ENCODE data around the gene ZNF10.
A peak's percentile ranks its signal among the peaks of the same experiment; 100 is the strongest.

The ZNF10 gene

GRCh38 chr12:133192847-133193246 lies 62.4 kb downstream of the ZNF10 start:
- no peak for DNase-seq (ENCODE audit: low read depth)
- no peak overlapping the region for H3K4me3 ChIP-seq (ENCODE audit: low read length)
- TF ChIP-seq CTCF (conservative IDR thresholded peaks at IDR 0.05; ENCODE audit: low read length) = no peak

GRCh38 chr12:133201888-133202287 lies 71.5 kb downstream of the ZNF10 start:
- no peak overlapping the region for H3K4me3 ChIP-seq (ENCODE audit: low read length)
- no peak for DNase-seq (ENCODE audit: low read depth)
- no peak for TF ChIP-seq CTCF (conservative IDR thresholded peaks at IDR 0.05; ENCODE audit: low read length)

GRCh38 chr12:133202493-133203343 lies 72.3 kb downstream of the ZNF10 start:
- TF ChIP-seq CTCF (conservative IDR thresholded peaks at IDR 0.05; ENCODE audit: low read length) = no peak
- DNase-seq (ENCODE audit: low read depth) = no peak
- H3K4me3 ChIP-seq (ENCODE audit: low read length) = no peak overlapping the region

- no peak for TF ChIP-seq CTCF (conservative IDR thresholded peaks at IDR 0.05; ENCODE audit: low read length)
- no peak overlapping the region for H3K4me3 ChIP-seq (ENCODE audit: low read length)
- peak; percentile 8 for DNase-seq (ENCODE audit: low read depth)
Measured at GRCh38 chr12:133203344-133204263, 73.2 kb downstream of the ZNF10 start.

- no peak for TF ChIP-seq CTCF (conservative IDR thresholded peaks at IDR 0.05; ENCODE audit: low read length)
- H3K4me3 ChIP-seq (ENCODE audit: low read length) = no peak overlapping the region
- no peak for DNase-seq (ENCODE audit: low read depth)
Measured at GRCh38 chr12:133204264-133204603, 73.8 kb downstream of the ZNF10 start.

GRCh38 chr12:133206390-133206789 lies 76.0 kb downstream of the ZNF10 start:
- no peak for TF ChIP-seq CTCF (conservative IDR thresholded peaks at IDR 0.05; ENCODE audit: low read length)
- H3K4me3 ChIP-seq (ENCODE audit: low read length) = no peak overlapping the region
- DNase-seq (ENCODE audit: low read depth) = no peak
